T follicular helper cell (primary cell): ENCODE measurements around the gene TYW1B.
"Not testable (repeated sequence)": the region's sequence is repeated elsewhere in the genome, so short reads cannot be mapped to it uniquely, and the experiment has no call there.

Experiments used
- DNase-seq: peaks from one replicate; pipeline ENCODE4 v3.0.0-alpha.2; 2020; ENCODE audit warnings: low read depth

The TYW1B gene

GRCh38 chr7:72625721-72626423, 202.1 kb downstream of the TYW1B start:
- DNase-seq: not testable (repeated sequence)

GRCh38 chr7:72622532-72622931, 205.5 kb downstream of the TYW1B start:
- no peak for DNase-seq

- DNase-seq: not testable (repeated sequence)
Measured at GRCh38 chr7:72621761-72622187, 206.2 kb downstream of the TYW1B start.

- DNase-seq: not testable (repeated sequence)
Measured at GRCh38 chr7:72620923-72621322, 207.1 kb downstream of the TYW1B start.

GRCh38 chr7:72618435-72619180, 209.4 kb downstream of the TYW1B start:
- DNase-seq: not testable (repeated sequence)

GRCh38 chr7:72609761-72610160, 218.2 kb downstream of the TYW1B start:
- not testable (repeated sequence) for DNase-seq

GRCh38 chr7:72607988-72608387, 220.0 kb downstream of the TYW1B start:
- not testable (repeated sequence) for DNase-seq

- DNase-seq: not testable (repeated sequence)
Measured at GRCh38 chr7:72605863-72606431, 222.1 kb downstream of the TYW1B start.

GRCh38 chr7:72604771-72605611, 223.0 kb downstream of the TYW1B start:
- not testable (repeated sequence) for DNase-seq

- not testable (repeated sequence) for DNase-seq
Measured at GRCh38 chr7:72603476-72603875, 224.5 kb downstream of the TYW1B start.

GRCh38 chr7:72603073-72603472, 224.9 kb downstream of the TYW1B start:
- DNase-seq: no peak

- not testable (repeated sequence) for DNase-seq
Measured at GRCh38 chr7:72601683-72602082, 226.3 kb downstream of the TYW1B start.

- DNase-seq: not testable (repeated sequence)
Measured at GRCh38 chr7:72590023-72590422, 238.0 kb downstream of the TYW1B start.

GRCh38 chr7:72587267-72587666, 240.7 kb downstream of the TYW1B start:
- not testable (repeated sequence) for DNase-seq

GRCh38 chr7:72584576-72584975, 243.4 kb downstream of the TYW1B start:
- not testable (repeated sequence) for DNase-seq

- DNase-seq: not testable (repeated sequence)
Measured at GRCh38 chr7:72583620-72584361, 244.2 kb downstream of the TYW1B start.

- DNase-seq: not testable (repeated sequence)
Measured at GRCh38 chr7:72580142-72580770, 247.7 kb downstream of the TYW1B start.

- no peak for DNase-seq
Measured at GRCh38 chr7:72577107-72577506, 250.9 kb downstream of the TYW1B start.

- DNase-seq: not testable (repeated sequence)
Measured at GRCh38 chr7:72561988-72562387, 266.0 kb downstream of the TYW1B start.

GRCh38 chr7:72559546-72559945, 268.5 kb downstream of the TYW1B start:
- not testable (repeated sequence) for DNase-seq

- not testable (repeated sequence) for DNase-seq
Measured at GRCh38 chr7:72556733-72557132, 271.3 kb downstream of the TYW1B start.
